ENCODE results near the gene PPFIA4.
"Not testable (repeated sequence)": the region's sequence is repeated elsewhere in the genome, so short reads cannot be mapped to it uniquely, and the experiment has no call there.

The PPFIA4 gene

GRCh38 chr1:203002951-203003350 is 23.3 kb upstream of the PPFIA4 start:
- Histone ChIP-seq H3K4me2 (ENCODE audit: low read depth, low read length) (no peak overlapping the region), H3K4me3 (ENCODE audit: low read length) (no peak overlapping the region), H3K79me2 (ENCODE audit: low read length) (peaks cover 6% of the 10 kb centered on the region), H3K27ac (ENCODE audit: low read length) (no peak overlapping the region), H3K27me3 (replicated peaks; ENCODE audit: insufficient read depth, low read length) (0 out of 2 replicates have a peak, but pooled peaks cover 4% of the 10 kb centered on the region), H2AFZ (ENCODE audit: low read length) (no peak overlapping the region), H3K9me2 (replicated peaks; ENCODE audit: insufficient read depth, low read length) (no peaks in the 10 kb centered on the region), H3K4me1 (ENCODE audit: low read length) (peaks cover 8% of the 10 kb centered on the region; the same call in 1 of the 2 replicates), H3F3A (ENCODE audit: insufficient read depth, low read length) (peaks cover 14% of the 10 kb centered on the region), H3K36me3 (replicated peaks; ENCODE audit: insufficient read depth, low read length) (no peaks in the 10 kb centered on the region), H4K20me1 (ENCODE audit: insufficient read depth, low read length) (no peaks in the 10 kb centered on the region), H3K9ac (ENCODE audit: low read length) (no peak overlapping the region), H3K9me3 (replicated peaks; ENCODE audit: insufficient read depth, low read length) (no peaks in the 10 kb centered on the region)
- TF ChIP-seq EZH2phosphoT487 (IDR thresholded peaks at IDR 0.05; ENCODE audit: low read length) (no peak), CTCF (IDR thresholded peaks at IDR 0.05; ENCODE audit: low read length) (no peak), EZH2 (optimal IDR thresholded peaks at IDR 0.05; ENCODE audit: low read depth, low read length) (no peak)
- no peak for DNase-seq

GRCh38 chr1:203005395-203006142 is 20.7 kb upstream of the PPFIA4 start:
- H3K36me3 ChIP-seq (replicated peaks; ENCODE audit: insufficient read depth, low read length); H3K27me3 ChIP-seq (replicated peaks; ENCODE audit: insufficient read depth, low read length); DNase-seq; H3K9me3 ChIP-seq (replicated peaks; ENCODE audit: insufficient read depth, low read length); H3K9ac ChIP-seq (ENCODE audit: low read length); H3K4me3 ChIP-seq (ENCODE audit: low read length); H3K4me2 ChIP-seq (ENCODE audit: low read depth, low read length); H4K20me1 ChIP-seq (ENCODE audit: insufficient read depth, low read length); H3K27ac ChIP-seq (ENCODE audit: low read length); H3K9me2 ChIP-seq (replicated peaks; ENCODE audit: insufficient read depth, low read length): not testable (repeated sequence)
- H3F3A ChIP-seq (ENCODE audit: insufficient read depth, low read length): peaks cover 21% of the 10 kb centered on the region
- H3K4me1 ChIP-seq (ENCODE audit: low read length): peaks cover 12% of the 10 kb centered on the region
- H3K79me2 ChIP-seq (ENCODE audit: low read length): peaks cover 31% of the 10 kb centered on the region
- peak overlapping the region; percentile 90; the same call in 1 of the 2 replicates for H2AFZ ChIP-seq (ENCODE audit: low read length)

GRCh38 chr1:203006948-203007871 is 19.1 kb upstream of the PPFIA4 start, which contains the start of gene TMEM183A:
Gene TMEM183A, plus strand, starts transcription at chr1:203007374. Its CDS starts 92 bp downstream, at chr1:203007466.
- H3K9me3 ChIP-seq (replicated peaks; ENCODE audit: insufficient read depth, low read length): no peaks in the 10 kb centered on the region
- H3K4me2 ChIP-seq (ENCODE audit: low read depth, low read length): peak within 1 kb of the TSS; percentile 72
- H3K36me3 ChIP-seq (replicated peaks; ENCODE audit: insufficient read depth, low read length): peaks cover 9% of the 10 kb centered on the region; the same call in 1 of the 2 replicates
- peak; percentile 100 for DNase-seq
- H2AFZ ChIP-seq (ENCODE audit: low read length): peak within 1 kb of the TSS; percentile 90
- H3K79me2 ChIP-seq (ENCODE audit: low read length): peaks cover 42% of the 10 kb centered on the region
- H3K27me3 ChIP-seq (replicated peaks; ENCODE audit: insufficient read depth, low read length): no peaks in the 10 kb centered on the region
- peaks cover 12% of the 10 kb centered on the region for H3K4me1 ChIP-seq (ENCODE audit: low read length)
- H3K9ac ChIP-seq (ENCODE audit: low read length): peak within 1 kb of the TSS; percentile 70
- TF ChIP-seq EZH2 (optimal IDR thresholded peaks at IDR 0.05; ENCODE audit: low read depth, low read length): no peak
- no peak for TF ChIP-seq CTCF (IDR thresholded peaks at IDR 0.05; ENCODE audit: low read length)
- TF ChIP-seq EZH2phosphoT487 (IDR thresholded peaks at IDR 0.05; ENCODE audit: low read length): no peak
- H3K4me3 ChIP-seq (ENCODE audit: low read length): peak within 1 kb of the TSS; percentile 82
- H3K27ac ChIP-seq (ENCODE audit: low read length): peak within 1 kb of the TSS; percentile 72
- no peaks in the 10 kb centered on the region for H3K9me2 ChIP-seq (replicated peaks; ENCODE audit: insufficient read depth, low read length)
- peaks cover 21% of the 10 kb centered on the region for H3F3A ChIP-seq (ENCODE audit: insufficient read depth, low read length)
- H4K20me1 ChIP-seq (ENCODE audit: insufficient read depth, low read length): no peaks in the 10 kb centered on the region

All from MM.1S (cell line).